SK-MEL-5 (cell line): ENCODE results near the gene TWIST1. TPM values are rescaled to one million over a fixed set of nuclear protein-coding genes. Genes with fewer than 3 reads are reported as not detected.

Source experiments
- total RNA-seq: library from RNA; depleted of rRNA; stranded (reverse); fragments of >200 nt; shearing (Covaris generic); gene quantifications from 2 replicates; pipeline ENCODE4 v1.2.3, GENCODE V29; 2014; rRNA removed

TWIST1 gene
- total RNA-seq, 1 experiment from 2014 or later, result 38.1 TPM

Other genes starting within 250 kb of the TWIST1 start
- gene FERD3L, start 27.8 kb upstream of the TWIST1 start, total RNA-seq, result not detected in 2 replicates